ENCODE measurements around the gene KLHL7. TPM values are rescaled to one million over a fixed set of nuclear protein-coding genes. Genes with fewer than 3 reads are reported as not detected.

KLHL7 gene
- total RNA-seq, 2 experiments from 2014 or later, result 17.1 to 18.2 TPM

DNA sequence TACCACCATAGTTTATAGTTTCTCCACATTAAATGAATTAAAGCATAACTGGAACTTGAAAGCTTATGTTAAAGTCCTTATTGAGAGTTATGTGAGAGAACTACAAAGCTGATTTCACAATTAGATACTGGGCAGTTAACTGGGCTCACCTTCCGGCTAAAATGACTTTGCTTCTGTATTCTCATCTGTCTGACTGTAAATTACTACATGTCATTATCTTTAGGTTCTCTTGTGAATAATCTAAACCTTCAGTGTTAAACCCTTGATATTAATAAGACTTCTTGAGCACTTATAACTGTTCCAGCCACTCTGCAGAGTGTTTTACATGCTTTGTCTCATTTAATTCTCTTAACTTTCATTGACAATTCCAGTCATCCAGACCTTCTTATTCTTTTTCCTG lies 3.9 kb downstream of the KLHL7 start:
- Mint-ChIP-seq H3K27me3 (no peaks in the 10 kb centered on the region), H3K9me3 (no peaks in the 10 kb centered on the region), H3K4me3 (no peak overlapping the region), H3K27ac (no peak overlapping the region), H3K4me1 (ENCODE audit: low read depth) (peaks cover 40% of the 10 kb centered on the region), H3K36me3 (ENCODE audit: low read depth) (no peaks in the 10 kb centered on the region)
- intact Hi-C loops (cut with micrococcal nuclease), result no loop called here
- POLR2A ChIA-PET, result no interaction called here
- TF ChIP-seq, protein P1, sequence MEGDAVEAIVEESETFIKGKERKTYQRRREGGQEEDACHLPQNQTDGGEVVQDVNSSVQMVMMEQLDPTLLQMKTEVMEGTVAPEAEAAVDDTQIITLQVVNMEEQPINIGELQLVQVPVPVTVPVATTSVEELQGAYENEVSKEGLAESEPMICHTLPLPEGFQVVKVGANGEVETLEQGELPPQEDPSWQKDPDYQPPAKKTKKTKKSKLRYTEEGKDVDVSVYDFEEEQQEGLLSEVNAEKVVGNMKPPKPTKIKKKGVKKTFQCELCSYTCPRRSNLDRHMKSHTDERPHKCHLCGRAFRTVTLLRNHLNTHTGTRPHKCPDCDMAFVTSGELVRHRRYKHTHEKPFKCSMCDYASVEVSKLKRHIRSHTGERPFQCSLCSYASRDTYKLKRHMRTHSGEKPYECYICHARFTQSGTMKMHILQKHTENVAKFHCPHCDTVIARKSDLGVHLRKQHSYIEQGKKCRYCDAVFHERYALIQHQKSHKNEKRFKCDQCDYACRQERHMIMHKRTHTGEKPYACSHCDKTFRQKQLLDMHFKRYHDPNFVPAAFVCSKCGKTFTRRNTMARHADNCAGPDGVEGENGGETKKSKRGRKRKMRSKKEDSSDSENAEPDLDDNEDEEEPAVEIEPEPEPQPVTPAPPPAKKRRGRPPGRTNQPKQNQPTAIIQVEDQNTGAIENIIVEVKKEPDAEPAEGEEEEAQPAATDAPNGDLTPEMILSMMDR (IDR thresholded peaks at IDR 0.05), result no peak
- no peak for DNase-seq
- ATAC-seq, result no peak
- CTCF ChIA-PET, result no interaction called here

DNA sequence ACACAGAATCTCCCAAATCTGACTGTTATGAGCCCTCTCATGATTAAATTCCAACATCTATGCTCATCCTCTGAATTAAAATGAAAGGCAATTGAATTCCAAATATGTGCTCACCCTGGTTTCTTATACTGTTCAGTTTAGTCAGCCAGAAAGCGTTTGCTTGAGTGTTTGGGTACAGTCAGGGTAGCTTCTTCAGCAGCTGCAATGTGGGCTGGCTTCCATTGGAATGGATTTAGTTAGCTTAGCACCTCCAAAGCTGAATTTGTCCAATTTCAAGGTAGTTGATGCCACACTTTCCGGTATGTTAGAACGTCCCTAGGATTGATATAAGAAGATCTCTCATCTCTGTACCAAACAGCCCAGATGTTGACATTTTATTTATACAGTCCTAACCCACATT lies 9.3 kb downstream of the KLHL7 start:
- no peaks in the 10 kb centered on the region for H3K27me3 Mint-ChIP-seq
- intact Hi-C loops (cut with micrococcal nuclease), result no loop called here
- peaks cover 15% of the 10 kb centered on the region for H3K4me1 Mint-ChIP-seq (ENCODE audit: low read depth)
- CTCF ChIA-PET, result interaction anchor here (1.0 to 2.4 kb wide), 6 partner anchors 9 to 59 kb away, joined by 3 to 8 read pairs (median 3); no protein-coding TSS in a partner anchor
- DNase-seq, result no peak
- TF ChIP-seq, protein P1 (IDR thresholded peaks at IDR 0.05), result no peak
- no peak overlapping the region for H3K27ac Mint-ChIP-seq
- H3K4me3 Mint-ChIP-seq, result no peak overlapping the region
- H3K36me3 Mint-ChIP-seq (ENCODE audit: low read depth), result no peaks in the 10 kb centered on the region
- no peaks in the 10 kb centered on the region for H3K9me3 Mint-ChIP-seq
- no peak for ATAC-seq
- POLR2A ChIA-PET, result interaction anchor here (1.2 to 1.6 kb wide), 2 partner anchors 9 to 12 kb away, joined by 3 to 7 read pairs; partner anchors contain the start of gene KLHL7

DNA sequence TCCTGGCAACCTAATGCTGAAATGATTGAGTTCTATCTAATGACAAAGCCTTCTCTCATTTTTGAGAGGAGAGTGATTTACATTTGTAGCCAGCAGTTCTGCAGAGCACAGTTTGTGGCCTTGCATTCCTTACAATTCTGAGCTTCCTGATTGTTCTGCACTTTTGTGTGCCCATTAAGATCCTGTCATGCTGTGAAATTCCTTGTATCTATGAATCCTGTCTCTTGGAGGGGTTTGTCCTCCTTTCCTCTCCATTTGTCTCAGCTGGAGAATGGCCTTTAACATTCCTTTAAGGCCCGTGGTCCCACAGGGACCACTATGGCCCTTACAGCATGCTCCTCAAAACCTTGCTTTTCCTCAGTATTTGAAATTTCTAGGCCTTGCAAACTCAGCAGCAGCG lies 10.4 kb downstream of the KLHL7 start:
- Mint-ChIP-seq H3K27me3 (no peaks in the 10 kb centered on the region), H3K36me3 (ENCODE audit: low read depth) (no peaks in the 10 kb centered on the region), H3K4me1 (ENCODE audit: low read depth) (peaks cover 11% of the 10 kb centered on the region), H3K27ac (no peak overlapping the region), H3K9me3 (no peaks in the 10 kb centered on the region), H3K4me3 (no peak overlapping the region)
- CTCF ChIA-PET, result interaction anchor here (1.0 to 2.4 kb wide), 2 partner anchors 8 to 30 kb away, joined by 3 to 8 read pairs; no protein-coding TSS in a partner anchor
- POLR2A ChIA-PET, result interaction anchor here (1.1 kb wide), 1 partner anchor 38 kb away, joined by 3 read pairs; no protein-coding TSS in a partner anchor
- intact Hi-C loops (cut with micrococcal nuclease), result no loop called here
- ATAC-seq, result no peak
- no peak for DNase-seq
- TF ChIP-seq, protein P1 (IDR thresholded peaks at IDR 0.05), result no peak

DNA sequence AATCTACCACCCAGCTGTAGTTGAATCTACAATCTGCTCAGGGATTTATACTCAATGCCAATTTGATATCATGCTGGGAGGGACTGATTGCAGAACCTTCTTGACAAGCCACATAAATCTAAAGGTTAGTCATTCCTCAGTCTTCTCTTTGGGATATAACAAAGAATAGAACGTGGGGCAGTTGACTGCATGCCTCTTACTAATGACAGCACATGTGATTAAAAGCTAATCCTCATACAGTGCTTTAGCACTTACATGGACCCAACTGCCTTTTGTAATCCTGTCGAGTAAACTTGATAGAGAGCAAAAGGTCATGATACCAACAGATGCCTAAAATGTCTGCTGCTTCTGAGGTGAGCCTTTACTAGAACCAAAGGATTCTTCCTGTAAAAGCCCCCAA lies 12.3 kb downstream of the KLHL7 start:
- ChIA-PET CTCF (interaction anchor here (0.9 to 2.3 kb wide), 2 partner anchors 9 to 11 kb away, joined by 3 to 7 read pairs; partner anchors contain the start of gene KLHL7), POLR2A (no interaction called here)

DNA sequence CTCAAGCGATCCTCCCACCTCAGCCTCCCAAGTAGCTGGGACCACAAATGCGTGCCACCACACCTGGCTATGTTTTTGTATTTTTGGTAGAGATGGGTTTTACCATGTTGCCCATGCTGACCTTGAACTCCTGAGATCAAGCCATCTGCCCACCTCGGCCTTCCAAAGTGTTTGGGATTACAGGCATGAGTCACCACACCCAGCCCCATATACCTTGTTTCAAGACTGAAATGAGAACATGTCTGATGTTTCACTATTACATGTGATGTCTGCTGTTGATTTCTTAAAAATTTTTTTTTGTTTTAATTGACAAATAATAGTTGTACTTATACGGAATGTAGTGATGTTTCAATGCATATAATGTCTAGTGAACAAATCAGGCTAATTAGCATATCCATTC lies 14.5 kb downstream of the KLHL7 start:
- Mint-ChIP-seq H3K27ac (no peak overlapping the region), H3K4me3 (no peak overlapping the region), H3K36me3 (ENCODE audit: low read depth) (no peaks in the 10 kb centered on the region), H3K9me3 (no peaks in the 10 kb centered on the region), H3K4me1 (ENCODE audit: low read depth) (peaks cover 7% of the 10 kb centered on the region), H3K27me3 (no peaks in the 10 kb centered on the region)
- intact Hi-C loops (cut with micrococcal nuclease), result no loop called here
- ChIA-PET POLR2A (no interaction called here), CTCF (interaction anchor here (1.8 kb wide), 1 partner anchor 34 kb away, joined by 4 read pairs; no protein-coding TSS in a partner anchor)
- TF ChIP-seq, protein P1 (IDR thresholded peaks at IDR 0.05), result no peak
- ATAC-seq (no peak), DNase-seq (no peak)

More for the DNA sequence above, 12.3 kb downstream of the KLHL7 start:
- intact Hi-C loops (cut with micrococcal nuclease), result no loop called here
- H3K27me3 Mint-ChIP-seq, result no peaks in the 10 kb centered on the region
- ATAC-seq (no peak), DNase-seq (no peak)
- peaks cover 7% of the 10 kb centered on the region for H3K4me1 Mint-ChIP-seq (ENCODE audit: low read depth)
- no peaks in the 10 kb centered on the region for H3K9me3 Mint-ChIP-seq
- no peak overlapping the region for H3K27ac Mint-ChIP-seq
- no peaks in the 10 kb centered on the region for H3K36me3 Mint-ChIP-seq (ENCODE audit: low read depth)
- TF ChIP-seq, protein P1 (IDR thresholded peaks at IDR 0.05), result no peak
- H3K4me3 Mint-ChIP-seq, result no peak overlapping the region
